Measurements from ENCODE around the gene SLC13A5.
"Not testable (repeated sequence)": the region's sequence is repeated elsewhere in the genome, so short reads cannot be mapped to it uniquely, and the experiment has no call there.

The SLC13A5 gene

GRCh38 chr17:6710317-6710716 lies 2.9 kb downstream of the SLC13A5 start:
- DNase-seq = no peak

GRCh38 chr17:6708357-6708961 lies 4.7 kb downstream of the SLC13A5 start:
- no peak for DNase-seq

- no peak for DNase-seq
Observed at GRCh38 chr17:6706996-6707395, 6.2 kb downstream of the SLC13A5 start.

GRCh38 chr17:6706499-6706898 lies 6.7 kb downstream of the SLC13A5 start:
- no peak for DNase-seq

- no peak for DNase-seq
Observed at GRCh38 chr17:6704470-6705052, 8.6 kb downstream of the SLC13A5 start.

GRCh38 chr17:6703751-6704150 lies 9.4 kb downstream of the SLC13A5 start:
- DNase-seq = no peak

GRCh38 chr17:6702567-6703215 lies 10.5 kb downstream of the SLC13A5 start:
- DNase-seq = no peak

GRCh38 chr17:6701719-6702118 lies 11.4 kb downstream of the SLC13A5 start:
- no peak for DNase-seq

GRCh38 chr17:6700948-6701307 lies 12.2 kb downstream of the SLC13A5 start:
- no peak for DNase-seq

- no peak for DNase-seq
Observed at GRCh38 chr17:6699997-6700947, 12.9 kb downstream of the SLC13A5 start.

- DNase-seq = no peak
Observed at GRCh38 chr17:6698004-6698403, 15.2 kb downstream of the SLC13A5 start.

GRCh38 chr17:6696906-6697305 lies 16.3 kb downstream of the SLC13A5 start:
- DNase-seq = no peak

GRCh38 chr17:6695565-6695964 lies 17.6 kb downstream of the SLC13A5 start:
- DNase-seq = no peak

GRCh38 chr17:6695051-6695450 lies 18.1 kb downstream of the SLC13A5 start:
- DNase-seq = no peak

- DNase-seq = not testable (repeated sequence)
Observed at GRCh38 chr17:6691958-6692357, 21.2 kb downstream of the SLC13A5 start.

- DNase-seq = no peak
Observed at GRCh38 chr17:6691546-6691945, 21.6 kb downstream of the SLC13A5 start.

GRCh38 chr17:6690641-6691040 lies 22.5 kb downstream of the SLC13A5 start:
- no peak for DNase-seq

GRCh38 chr17:6688944-6689343 lies 24.2 kb downstream of the SLC13A5 start:
- no peak for DNase-seq

- no peak for DNase-seq
Observed at GRCh38 chr17:6686026-6686425, 27.1 kb downstream of the SLC13A5 start.

GRCh38 chr17:6684881-6685767 lies 28.0 kb downstream of the SLC13A5 start:
- DNase-seq = no peak

GRCh38 chr17:6684460-6684783 lies 28.7 kb downstream of the SLC13A5 start:
- no peak for DNase-seq

GRCh38 chr17:6683730-6684459 lies 29.3 kb downstream of the SLC13A5 start:
- DNase-seq = no peak
